Stimulated activated naive CD8-positive, alpha-beta T cell treated with anti-CD3 and anti-CD28 coated beads, Interleukin-15, Interleukin-2, amounts not matched to agents 100 U/mL and 50 U/mL, for 24 hours (primary cell): ENCODE results near the gene MBNL2.

Experiments
- ATAC-seq: fragments of 150-1000 bp; cut with Tn5 transposase; one replicate; pipeline ENCODE4 v1.10.0; 2021
- DNase-seq: peaks from one replicate; pipeline ENCODE4 v3.0.0; 2021

Gene MBNL2

DNA sequence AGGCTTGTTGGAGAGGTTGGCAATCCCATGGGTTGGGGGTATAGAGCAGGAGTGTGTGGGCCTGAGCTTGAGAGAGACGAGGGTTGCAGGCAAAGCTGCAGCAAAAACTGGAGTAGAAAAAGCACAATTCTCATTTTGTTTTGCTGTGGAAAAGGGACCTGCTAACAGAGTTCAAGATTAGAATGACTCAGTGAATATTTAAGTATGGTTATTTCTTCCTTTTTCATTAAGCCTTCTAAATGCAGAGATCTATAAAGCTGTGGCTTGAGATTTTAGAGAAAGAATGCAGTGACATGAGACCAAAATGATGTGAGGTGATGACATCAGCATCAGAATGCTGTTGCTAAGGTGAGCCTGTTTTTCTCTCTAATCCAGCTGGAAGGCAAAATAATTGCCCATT lies 10.8 kb upstream of the MBNL2 start:
- DNase-seq: no peak
- ATAC-seq: no peak

DNA sequence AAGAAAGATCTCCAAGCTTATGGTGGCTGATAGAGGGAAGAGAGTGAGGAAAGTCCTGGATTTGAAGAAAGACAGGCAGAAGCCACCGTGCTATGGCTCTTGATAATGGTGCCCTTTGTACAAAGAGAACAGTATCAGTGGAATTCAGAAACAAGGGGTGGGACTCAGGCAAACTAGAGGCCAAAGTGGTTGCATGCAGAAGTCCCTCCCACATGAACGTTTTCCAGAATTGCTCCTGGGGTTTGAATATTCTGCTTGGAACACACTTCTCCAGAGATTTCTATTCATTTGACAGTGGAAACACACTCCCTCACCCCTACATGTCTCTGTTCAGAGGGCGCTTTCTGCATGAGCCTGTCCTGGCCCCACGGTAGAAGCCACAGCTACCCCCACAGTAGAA lies 10.1 kb upstream of the MBNL2 start:
- DNase-seq (no peak), ATAC-seq (no peak)

DNA sequence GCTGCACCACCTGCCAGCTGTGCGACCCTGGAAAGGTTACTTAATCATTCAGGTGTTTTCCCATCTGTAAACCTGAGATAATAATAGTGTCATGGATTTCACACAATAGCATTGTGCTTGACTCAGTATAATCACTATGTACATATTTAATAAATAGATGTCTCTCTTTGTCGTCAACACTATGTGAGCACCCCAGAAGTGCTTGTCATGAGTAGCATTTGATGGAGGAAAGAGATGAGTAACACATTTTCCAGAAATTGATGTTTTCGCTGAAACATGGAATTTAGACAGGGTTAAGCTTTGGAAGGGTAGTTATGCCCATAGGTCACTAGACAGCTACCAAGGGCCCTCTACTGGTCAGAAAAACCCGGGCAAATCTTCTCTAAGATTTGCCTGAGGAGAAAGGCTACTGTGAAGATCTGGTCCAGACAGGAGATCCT lies 9.5 kb upstream of the MBNL2 start:
- DNase-seq (no peak), ATAC-seq (peak; percentile 37)

DNA sequence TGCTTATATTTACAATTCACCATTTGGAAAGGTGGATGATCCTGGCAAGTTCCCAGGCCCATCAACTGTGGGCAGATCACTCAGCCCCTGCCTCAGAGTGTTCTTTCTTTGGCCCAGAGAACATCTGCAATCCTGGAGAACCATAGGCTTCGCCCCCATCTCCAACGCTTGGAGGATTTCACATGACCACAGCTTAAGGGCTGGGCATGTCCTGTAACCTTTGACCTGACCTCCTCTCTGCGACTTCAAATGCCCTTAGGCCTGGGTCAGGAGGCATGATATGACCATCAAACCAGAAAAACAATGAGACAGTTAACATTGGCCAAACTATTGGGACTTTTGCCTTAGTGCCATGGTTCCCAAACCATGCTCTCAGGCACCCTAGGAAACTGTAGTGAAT lies 7.2 kb upstream of the MBNL2 start:
- no peak for ATAC-seq
- no peak for DNase-seq

DNA sequence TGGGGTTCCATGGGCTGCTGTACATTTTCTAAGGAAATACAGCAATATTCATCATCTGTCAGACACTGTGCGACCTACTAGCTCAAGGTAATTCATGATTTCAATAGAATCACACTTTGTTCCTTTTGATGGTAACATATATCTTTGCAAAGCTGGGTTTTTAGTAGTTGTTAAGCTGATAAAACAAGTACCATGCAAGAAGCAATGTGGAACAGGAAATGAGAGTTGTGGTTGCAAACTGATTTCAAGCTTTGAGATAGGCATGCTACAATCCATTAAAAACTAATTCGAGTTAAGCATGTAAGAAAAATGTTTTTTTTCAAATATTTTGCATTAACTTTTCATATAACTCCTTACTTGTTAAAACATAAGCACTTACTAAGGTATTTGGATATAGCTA lies 6.8 kb upstream of the MBNL2 start:
- no peak for DNase-seq
- ATAC-seq: no peak

DNA sequence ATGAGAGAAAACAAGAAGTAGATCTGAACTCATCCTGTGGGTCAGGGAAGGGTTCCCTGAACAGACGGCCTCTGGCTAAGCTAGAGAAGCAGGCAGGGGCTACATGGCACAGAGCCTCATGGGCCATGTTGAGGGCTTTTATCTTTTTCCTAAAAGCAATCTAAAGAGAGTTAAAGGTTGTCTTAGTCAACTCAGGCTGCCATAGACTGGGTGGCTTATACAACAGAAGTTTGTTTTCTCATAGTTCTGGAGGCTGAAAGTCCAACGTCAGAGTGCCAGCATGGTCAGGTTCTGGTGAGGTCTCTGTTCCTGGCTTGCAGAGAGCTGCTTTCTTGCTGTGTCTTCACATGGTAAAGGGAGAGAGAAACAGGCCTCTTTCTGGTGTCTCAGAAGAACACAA lies 2.9 kb upstream of the MBNL2 start:
- DNase-seq: no peak
- ATAC-seq: no peak

DNA sequence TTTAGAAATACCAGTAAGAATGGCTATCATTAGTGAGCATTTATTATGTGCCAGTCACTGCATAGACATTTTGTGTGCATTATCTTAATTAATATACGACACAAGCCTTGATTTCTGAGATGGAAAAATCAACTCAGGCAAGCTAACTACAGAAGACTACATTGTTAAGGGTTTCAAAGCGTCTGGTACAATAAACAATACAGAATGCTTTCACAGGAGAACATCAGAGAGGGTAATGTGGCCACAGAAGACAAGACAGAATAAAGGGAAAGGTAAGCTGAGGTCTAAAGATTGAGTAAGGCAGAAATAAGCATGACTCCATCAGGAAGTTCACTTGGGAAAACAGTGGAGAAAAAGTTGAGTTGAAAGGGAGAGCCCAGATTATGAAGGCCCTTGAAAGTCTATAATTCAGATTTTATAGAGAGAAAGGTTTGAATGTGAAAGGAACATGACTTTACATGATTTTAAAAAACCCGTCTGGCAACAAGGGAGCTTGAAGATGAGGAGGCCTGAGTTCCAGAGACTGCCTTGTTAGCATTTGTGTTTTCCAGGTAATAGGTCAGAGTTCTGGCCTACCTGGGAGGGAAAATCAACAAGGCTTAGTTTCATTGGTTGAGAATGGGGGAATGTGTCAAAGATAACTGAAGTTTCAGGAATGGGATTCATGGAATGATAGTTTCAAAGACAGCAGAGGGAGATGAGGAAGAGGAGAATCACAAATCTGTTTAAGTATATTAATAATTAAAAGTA lies 1.8 kb upstream of the MBNL2 start:
- ATAC-seq (no peak), DNase-seq (no peak)

DNA sequence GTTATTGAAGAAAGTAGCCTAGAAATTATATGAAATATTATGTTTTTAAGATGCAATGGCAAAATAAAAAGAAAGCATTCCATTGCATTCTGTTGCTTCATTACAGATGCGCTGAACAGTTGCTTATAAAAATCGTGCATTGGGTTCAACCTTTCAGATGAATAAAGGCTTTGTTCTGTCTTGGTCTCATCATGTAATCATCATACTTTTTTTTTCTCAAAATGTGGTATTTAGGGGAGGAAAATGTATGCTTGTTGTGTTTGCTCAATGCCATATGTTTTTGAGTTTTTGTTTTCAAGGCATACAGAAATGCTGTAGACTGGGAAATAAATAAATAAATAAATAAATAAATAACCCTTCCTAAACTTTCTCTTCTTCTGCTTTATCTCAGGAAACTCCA lies 1.1 kb upstream of the MBNL2 start:
- ATAC-seq (no peak), DNase-seq (no peak)

DNA sequence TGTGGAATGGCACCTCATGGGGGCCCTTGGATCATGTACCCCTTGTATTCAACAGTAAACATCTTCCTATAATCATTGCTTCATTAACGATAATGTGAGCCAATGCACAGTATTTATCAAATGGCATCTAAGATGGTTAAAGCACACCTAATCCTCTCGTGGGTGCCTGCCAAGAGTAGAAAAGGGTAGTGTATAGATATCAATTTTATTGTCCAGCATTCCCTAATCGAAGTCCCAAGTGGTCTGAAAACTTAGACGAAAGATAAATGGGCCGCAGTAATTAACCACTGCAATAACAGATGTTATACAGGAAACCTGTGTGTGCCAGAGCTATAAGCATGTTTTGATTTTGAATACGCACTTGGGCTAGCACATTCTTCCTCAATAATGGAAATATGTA lies 667 bp upstream of the MBNL2 start:
- ATAC-seq (no peak), DNase-seq (no peak)

DNA sequence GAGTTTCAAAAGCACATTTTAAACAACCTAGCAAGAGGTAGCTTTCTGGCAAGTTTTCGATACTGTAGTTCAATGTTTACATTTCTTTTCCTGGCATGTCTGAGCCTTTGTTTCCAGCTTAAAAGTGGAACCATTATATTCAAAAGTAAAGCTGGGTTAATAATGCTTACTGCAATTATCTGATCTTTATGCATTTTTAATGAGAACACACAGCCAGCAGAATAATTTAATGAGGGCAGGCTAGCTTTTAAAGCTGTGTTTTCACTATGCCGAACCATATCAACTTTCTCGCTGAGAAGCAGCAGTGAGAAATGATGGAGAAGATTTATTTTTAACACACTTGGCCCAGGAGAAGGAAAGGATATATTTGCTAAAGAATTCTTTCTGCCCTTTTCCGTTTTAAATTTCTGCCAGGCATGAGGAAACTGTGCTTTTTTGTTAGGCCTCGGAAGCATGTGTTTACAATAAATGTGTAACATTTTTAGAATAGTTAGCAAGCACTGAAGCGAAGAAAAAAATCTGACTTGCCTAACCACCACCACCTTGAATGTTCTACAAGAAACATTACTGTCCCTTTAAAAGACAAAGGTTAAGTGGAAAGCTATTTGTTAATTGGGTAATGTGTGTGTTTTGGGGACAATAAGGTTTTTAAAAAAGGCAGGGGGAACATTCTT lies 1.0 kb downstream of the MBNL2 start:
- ATAC-seq: no peak

DNA sequence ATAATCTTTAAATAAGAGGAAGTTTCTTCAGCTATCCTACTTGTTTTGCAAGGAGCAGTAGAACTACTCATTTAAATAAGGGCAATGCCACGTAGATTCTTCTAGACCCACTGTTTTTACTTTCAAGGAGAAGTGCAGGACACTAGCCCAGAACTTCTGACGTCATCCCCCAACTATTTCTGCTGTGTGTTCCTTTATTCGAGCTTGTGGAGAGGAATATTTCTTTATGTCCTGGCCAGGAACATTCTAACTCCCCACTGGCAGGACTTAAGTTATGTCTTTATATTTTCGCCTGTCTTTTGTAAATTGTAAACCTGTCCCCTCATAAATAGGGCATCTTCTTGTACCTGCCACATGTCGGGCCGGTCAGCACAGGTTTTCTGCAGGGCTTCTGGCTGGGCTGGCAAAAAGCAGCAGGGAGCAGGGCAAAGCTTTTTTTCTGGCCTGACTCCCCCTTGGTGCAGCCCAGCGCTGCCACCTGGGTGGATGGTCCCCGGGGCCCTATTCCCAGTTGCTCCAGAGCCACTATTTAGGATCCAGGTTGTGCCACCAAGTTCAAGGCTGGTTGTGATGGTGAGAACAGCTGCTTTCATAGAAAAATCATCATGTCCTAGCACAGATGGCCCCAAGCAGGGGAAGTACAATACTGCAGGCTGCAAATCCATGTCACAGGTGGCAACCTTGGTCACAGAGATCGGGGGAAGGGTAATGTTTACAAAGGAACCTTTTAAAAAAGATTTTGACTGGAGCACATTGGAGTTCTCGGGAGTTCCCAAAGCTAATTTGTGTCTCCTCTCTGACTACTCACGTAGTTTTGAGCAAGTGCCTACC lies 1.8 kb downstream of the MBNL2 start:
- no peak for DNase-seq
- ATAC-seq: no peak

More for the DNA sequence above, 1.0 kb downstream of the MBNL2 start:
- no peak for DNase-seq

DNA sequence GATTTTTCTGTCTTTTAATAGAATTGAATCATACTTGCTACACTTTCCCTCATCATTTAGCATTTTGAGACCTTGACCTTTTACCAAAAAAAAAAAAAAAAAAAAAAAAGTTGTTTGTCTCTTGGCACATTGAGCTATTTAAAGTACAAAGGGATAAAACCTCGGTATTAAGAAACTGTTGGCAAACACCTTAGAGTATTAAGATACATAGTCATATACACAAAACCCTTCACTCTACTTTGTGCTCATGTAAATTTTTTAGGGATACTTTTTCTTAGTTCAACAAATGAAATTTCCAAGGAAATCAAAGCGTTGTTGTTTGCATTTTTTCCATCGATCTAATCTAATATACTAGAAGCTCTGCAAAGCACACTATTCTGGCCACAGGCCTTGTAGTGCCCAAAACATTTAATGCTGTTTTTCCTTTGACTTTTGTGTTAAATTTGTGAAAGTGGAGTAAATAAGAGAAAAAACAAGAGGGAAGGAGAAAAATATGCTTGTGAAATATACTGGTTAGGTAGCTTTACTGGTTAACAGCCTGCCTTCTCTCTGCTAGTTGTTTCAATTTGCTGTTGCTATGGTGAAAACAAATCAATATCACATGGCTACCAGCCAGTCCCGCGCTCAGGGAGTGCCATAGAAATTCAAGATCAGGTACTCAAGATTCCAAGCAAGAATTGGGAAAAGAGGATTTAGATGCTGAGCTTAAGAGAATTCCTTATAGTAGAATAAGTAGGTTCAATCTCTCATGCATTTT lies 2.6 kb downstream of the MBNL2 start:
- DNase-seq: no peak
- no peak for ATAC-seq

DNA sequence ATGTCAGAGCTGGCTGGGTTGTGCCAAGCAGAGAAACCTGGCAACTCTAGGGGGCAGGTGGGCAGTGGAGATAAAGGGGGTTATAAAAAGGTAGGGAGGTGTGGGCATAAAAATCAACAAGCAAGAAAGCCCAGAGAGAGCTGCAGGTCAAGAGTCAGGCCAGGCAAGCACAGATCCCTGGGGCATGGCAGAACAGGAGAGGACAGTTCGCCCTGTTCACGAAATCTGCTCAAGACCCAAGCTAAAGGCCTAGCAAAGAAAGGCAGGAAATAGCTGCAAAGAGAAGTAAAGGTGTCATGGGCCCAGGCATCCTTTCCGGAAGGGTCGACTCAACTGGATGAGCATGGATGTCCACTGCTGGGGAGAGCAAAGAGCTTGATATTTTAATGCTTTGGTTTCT lies 3.4 kb downstream of the MBNL2 start:
- DNase-seq: no peak
- no peak for ATAC-seq

DNA sequence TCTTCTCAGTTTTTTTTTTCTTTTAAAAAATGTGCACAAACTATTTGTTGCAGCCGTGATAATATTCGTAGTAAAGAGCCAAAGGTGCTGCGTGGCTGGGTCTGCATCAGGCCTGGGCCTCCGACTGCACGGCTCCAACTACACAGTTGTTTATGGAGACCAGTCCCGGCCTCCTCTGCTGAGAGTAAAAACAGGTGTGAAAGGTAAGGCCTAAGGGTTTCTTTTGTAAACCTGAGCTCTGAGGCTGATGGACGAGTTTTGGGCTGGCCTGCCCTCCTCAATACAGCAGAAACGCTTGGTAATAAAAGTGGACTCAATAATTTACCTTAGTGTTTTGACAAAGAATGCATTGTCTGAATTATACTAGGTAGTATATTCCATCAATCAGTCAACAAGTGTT lies 3.9 kb downstream of the MBNL2 start:
- no peak for DNase-seq
- ATAC-seq: no peak

DNA sequence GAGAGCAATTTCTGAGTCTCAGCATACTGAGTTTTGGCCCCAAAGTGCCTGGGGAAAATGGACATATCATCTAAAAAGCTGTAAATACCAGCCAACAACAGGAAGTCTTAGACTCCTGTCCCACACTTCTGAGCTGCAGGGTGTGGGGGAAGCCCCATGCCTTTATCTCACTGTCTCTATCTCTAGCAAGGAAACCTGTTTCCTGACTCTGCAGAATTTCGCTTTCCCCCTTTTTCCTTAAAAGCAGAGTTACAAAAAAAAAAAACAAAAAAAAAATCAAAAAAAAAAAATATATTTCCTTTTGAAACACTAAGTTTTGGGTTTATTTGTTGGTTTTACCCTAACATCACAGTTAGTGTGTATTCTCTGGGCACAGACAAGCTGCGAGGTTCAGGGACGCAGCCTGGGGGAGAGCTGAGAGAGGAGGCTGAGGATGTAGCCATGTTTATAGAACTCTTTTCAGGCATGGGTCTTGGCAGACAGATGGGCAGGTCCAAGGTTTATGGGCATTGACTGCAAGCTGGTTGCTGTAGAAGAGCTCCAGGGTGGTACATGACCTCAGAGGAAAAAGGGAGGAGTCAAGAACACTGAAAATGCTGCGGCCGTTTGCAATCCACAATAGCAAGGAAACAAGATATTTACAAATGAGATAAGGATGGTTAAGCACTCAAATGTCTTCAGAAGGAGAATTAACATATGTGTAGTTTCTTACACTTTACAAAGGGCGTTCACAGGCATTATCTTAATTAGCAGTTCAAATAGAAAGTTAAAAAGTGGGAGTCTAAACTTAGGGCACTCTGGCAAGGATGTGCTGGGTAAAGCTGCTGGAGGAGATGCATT lies 4.9 kb downstream of the MBNL2 start:
- peak; percentile 53 for DNase-seq
- peak; percentile 70 for ATAC-seq

DNA sequence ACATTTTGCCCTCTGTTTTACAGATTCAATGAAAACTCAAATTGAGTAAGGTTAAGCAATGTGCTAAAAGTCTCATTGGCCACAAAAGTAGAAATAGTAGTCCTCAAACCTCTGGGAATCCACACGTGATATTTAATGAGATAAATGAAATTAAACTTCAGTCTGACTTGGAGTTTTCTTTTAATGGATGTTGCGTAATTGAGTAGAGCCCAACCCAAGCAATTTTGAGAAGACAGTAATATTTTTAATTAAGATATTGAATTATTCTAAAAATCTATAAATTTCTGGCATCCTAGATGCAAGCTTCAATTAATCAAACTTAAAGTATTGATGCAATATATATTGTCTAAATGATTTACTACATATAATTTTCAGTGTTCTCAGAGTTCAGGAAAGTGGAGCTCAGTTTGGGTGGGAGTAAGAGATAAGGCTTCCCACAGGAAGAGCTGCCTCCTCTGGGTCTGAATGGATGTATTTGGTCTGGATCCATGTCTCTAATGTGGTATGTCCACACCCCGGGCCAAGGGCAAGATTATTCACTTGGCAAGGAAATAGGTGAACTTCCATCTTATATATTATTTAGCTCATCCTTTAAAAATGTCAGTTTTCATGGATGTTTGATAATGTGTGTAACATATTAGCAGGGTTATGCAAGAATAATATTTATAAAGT lies 6.9 kb downstream of the MBNL2 start:
- ATAC-seq (no peak), DNase-seq (no peak)

DNA sequence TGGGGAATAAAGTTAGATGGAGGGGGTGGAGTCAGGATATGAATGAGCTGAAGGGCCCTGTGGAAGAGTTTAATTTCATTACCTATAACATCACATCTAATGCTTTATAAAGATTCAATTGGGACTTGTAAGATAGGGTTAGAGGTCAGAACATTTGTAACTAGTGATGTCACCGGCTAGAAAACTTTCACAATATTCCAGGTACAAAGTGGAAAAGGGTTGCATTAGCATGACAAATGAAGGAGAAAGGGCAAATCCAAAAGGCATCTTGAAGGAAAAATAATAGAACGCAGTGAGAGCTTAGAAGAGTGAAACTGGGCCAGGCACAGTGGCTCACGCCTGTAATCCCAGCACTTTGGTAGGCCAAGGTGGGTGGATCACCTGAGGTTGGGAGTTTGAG lies 7.6 kb downstream of the MBNL2 start:
- DNase-seq: no peak
- no peak for ATAC-seq

DNA sequence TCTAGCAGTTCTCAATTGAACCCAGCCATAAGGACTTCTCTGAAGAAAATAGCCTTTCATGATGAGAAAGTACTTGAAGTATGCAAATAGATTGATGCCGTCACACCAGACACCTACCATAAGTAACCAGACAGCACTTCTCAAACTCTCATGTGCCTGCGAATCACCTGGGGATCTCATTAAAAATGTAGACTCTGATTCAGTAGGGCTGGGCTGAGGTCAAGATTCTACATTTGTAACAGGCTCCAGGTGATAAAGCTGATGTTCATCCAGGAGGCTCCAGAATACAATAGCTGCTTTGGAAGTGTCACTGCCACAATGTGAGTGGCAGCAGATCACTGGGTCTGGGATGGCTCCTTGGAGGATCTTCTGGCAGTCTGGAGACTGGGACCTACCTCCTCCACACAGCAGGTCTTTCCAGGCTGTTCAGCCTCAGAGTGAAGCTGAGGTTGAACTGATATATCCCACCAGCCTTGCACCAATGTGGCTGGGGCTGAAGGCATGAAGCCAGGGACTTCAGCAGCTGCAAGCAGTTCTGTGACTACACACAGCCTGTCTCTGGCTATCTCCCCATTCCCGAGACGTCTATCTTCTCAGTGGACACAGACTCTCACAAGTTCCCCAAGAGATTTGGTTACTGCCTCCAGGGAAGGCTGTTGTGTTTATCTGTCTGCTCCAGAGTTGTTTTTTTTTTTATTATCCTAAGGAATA lies 9.1 kb downstream of the MBNL2 start:
- ATAC-seq: no peak
- DNase-seq: no peak

DNA sequence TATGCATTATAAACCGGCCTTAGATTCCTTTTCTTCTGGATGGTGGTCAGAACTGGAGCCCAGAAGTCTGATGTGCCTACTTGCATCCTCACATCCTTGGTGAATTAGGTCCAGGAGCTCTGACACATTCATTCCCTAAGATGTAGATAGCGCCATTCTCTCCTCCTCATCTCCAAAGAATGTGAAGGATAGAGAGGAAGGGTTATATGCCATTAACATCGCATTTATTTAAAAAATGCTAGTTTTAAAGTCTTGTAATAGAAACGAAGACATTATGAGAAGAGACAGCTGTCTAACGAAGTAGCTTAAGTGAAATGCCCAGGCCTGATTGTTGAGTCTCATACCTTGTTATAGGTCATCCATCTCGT lies 9.7 kb downstream of the MBNL2 start:
- DNase-seq: no peak
- no peak for ATAC-seq

DNA sequence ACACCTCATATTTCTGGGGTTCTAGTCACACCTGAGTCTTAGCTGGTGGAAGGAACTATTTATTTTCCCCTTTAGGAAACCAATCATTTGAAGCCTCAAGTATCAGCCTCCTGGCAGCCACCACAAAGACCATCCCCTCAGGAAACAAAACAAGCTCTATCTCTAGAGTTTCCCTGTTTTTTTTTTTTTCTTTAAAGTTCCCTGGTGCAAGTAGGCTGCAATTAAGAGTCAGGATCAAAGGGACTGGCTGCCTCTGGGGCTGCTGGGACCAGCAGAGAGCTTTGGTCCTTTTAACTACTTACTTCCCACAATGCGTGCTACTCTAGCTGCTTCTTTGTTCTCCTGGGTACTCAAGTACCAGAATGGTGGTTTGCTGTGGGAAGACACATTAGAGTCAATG lies 11.4 kb downstream of the MBNL2 start:
- DNase-seq (no peak), ATAC-seq (no peak)
